Cerebellar nuclear complex (tissue), 1 donor: ENCODE results near the gene ST7.

Source experiments
- DNase-seq, 2 experiments: peaks; one replicate each; lab custom pipeline; 2025; lab: John Stamatoyannopoulos, UW

Gene ST7

DNA sequence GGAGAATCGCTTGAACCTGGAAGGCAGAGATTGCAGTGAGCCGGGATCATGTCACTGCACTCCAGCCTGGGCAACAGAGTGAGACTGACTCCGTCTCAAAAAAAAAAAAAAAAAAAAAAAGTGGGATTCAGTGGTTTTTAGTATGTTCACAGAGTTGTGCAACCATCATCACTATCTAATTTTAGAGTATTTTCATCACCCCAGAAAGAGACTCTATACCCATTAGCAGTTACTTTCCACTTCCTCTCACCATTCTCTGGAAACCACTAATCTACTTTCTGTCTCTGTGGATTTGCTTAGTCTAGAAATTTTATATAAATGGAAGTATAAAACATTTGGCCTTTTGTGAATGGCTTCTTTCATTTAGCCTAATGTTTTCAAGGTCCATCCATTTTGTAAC is 113.4 kb downstream of the ST7 start:
- no peak for DNase-seq

DNA sequence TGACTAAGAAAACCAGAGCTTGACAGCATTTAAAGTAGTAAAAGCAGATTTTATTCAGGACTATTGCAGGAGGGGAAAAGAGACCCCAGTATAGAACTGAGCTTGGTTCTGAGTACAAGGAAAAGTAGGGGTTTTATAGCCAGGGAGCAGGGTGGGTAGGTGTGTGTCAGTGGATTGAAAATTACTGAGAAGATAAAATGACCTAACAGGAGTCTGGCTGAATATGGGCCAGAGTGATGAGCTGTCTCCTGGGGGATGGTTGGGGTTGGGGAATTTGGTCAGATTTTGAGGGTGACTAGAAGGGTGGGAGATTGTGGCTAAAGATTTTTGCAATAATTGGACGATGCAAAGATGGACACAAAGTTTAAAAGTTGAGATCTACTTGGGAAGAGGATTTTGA is 114.0 kb downstream of the ST7 start:
- no peak for DNase-seq

DNA sequence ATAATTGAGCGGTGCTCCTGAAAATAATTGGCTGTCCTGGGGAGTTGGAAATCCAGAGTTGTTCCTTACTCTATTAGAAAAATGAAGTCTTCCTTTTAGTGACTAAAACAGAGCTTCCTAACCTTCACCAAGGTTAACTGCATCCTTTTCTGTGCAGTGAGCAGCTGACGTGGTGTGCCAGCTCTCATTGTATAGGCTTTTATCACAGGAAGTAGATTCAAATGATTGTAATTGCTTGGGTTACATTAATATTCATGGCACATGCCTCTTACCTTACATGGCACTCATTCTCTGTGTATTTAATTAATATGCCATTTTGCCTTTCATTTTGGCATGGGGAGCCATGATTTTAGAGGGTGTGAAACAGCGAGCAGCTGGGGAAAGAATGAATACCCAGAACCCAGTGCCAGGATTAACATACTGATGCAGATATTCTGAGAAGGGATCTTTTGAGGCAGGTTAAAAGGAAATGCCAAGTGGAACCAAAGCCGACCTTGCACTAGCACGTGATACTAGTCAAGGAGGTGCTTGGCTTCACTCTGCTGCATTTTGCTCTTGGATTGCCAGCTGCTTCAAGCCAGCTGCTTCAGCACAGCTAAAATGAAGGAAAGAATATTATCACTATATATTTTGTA is 115.3 kb downstream of the ST7 start:
- peak in 1 of 2 experiments; percentile 33 for DNase-seq

DNA sequence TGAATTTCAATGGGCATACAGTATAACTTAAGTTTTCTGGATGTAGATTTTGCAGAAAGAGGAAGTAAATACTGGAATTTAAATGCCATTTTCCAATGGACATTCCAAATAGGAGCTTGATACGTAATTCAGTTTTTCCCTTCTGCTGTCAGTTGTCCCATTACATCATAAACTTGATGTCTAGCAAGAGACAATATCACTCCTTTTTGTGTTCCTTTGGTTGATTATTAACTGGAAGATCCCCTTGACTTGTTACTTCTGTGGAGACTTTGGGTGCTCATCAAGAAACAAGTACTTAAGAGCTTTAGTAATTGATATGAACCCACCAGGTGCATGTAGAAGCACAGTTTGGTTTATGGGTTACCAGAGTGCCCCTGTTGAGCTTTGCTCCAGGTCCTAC is 116.1 kb downstream of the ST7 start:
- DNase-seq: no peak

DNA sequence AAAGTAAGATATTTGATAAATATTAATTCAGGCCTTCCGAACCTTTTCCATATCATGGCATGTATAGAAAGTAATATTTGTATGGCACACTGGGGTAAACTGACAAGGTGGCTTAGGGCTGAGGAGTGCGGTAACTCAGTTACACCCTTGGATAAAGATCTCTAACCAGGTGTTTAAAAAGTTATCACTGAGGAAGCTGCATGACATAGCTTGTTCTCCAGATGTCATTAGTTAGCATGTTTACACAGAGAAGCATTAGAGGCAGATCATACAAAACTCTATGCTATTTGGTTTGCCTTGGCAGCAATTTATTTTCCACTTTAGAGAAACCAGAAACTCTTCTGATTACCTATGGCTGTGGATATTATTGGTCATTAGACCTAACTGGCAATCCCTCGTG is 118.2 kb downstream of the ST7 start:
- DNase-seq: no peak

DNA sequence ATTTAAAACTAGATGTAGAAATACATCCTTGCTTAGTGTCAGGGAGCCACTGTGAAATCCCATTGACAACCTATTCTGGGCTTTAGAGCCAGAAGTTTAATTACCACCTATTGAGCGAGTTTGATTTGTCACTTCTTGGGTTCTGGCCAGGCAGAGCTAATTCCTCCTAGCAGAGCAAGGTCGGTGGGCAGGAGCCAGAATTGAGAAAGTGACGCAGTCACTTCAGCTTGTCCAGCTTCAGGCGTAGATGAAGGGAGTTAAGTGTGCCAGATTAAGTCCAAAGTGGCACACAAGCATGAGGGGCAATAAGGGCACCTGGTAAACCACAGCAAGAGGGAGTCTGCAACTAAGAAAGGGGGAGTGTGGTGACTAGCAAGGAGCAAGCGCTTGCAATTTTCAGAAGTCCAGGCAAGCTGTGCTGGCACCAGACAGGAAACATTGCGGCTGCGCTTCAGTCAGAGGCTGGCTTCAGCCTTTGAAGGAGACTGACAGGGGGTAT is 119.4 kb downstream of the ST7 start:
- DNase-seq: peak; percentile 62 to 91

DNA sequence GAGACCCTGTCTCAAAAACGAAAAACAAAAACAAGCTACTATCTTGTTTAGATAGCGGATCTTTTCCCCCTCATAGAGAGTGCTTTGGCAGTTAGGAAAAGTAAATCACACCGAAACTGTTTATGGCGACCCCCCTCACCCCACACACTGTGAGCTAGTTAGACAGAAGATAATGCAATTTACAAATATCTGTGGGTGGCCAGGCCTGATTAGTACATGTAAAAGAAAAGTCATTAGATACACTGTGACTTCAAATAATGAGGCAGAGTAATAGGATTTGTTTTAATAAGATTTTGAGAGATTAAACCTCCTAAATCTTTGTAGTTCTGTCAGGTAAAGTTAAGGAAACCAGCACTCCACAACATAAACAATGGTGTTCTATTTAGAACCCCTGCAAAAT is 121.1 kb downstream of the ST7 start:
- no peak for DNase-seq

DNA sequence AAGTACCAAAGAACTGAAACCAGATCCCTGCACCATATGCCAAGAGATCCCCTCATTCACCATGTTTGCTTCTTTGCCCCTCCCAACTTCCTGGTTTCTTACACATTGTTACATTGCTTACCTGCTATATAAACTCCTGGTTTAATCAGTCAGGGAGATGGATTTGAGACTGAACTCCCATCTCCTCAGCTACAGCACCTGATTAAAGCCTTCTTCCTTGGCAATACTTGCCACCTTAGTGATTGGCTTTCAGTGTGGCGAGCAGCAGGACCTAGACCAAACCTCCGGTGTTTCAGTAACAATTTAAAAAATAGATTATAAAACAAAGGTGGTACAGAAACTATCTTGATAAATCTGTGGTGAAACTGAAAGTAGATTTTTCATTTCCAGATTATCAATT is 122.6 kb downstream of the ST7 start:
- no peak for DNase-seq

DNA sequence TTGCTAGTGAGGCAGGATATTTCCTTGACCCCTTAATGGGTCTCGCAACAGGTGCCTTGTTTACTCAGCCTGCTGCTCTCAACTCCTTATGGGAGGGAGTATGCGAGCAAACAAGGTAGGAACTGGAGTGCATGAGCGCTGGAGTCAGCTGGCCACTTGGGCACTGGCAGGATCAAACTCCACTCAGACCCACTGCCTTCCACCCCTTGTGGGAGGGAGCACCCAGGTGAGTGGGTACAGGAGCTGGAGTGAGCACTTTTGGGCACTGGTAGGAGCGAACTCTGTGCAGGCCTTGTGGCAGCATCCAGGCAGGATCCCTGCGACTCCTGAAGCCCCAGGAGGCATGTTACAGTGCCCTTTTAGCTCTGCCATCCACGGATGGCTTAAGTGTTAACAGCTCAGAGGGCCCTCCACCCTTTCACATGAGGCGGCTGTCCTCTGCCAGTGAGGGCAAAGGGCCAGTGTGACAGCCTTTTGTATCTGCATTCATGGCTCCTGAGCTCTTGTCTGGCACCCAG is 123.2 kb downstream of the ST7 start:
- no peak for DNase-seq

DNA sequence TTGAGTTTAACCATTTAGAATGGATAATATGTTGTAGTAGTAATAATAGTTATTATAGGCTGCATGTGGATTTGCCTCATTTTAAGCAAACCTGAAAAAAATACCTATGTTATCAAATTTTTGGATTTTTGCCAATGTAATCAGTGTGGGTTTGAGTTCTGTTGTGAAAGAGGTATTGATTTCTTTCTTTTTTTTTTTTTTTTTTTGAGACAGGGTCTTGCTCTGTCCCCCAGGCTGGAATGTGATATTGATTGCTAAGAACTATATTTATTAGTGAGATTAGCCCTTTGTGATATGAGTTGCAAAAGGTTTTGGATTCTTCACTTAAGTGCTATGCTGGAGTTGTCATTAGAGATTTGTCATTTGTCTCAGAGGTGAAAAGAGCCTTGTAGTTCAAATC is 124.4 kb downstream of the ST7 start:
- DNase-seq: no peak

DNA sequence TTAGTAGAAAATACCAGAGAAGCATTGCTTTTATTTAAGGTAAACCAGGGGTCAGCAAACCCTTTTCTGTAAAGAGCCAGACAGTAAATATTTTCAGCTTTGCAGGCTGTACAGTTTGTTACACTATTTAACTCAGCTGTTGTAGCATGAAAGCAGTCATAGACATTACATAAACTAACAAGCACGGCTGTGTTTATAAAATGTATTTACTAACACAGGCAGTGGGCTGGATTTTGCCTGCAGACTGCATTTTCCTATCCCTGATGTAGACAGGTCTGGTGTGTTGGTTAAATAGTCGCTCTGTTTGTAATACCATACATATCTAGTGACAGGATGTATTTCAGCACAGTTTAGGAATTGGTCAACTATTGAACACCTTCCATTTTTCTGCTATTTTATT is 129.3 kb downstream of the ST7 start:
- no peak for DNase-seq

DNA sequence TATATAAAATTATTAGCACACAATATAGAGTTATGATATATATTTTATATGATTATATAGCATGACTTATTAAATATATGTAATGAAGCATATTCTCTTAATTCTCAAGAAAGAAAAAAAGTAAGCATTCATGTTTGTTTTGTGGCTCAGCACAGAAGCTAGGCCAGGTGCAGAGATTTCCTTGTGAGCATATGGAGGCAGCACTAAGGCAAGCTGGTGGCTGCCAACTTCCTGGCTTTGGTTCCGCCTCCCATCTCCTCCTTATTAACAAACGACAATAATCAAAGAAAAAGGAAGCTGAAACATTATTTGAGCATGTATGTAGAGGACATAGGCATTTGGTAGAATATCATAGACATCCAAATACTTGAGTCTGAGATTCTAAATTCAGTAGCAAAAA is 130.3 kb downstream of the ST7 start:
- peak in 1 of 2 experiments; percentile 45 for DNase-seq

DNA sequence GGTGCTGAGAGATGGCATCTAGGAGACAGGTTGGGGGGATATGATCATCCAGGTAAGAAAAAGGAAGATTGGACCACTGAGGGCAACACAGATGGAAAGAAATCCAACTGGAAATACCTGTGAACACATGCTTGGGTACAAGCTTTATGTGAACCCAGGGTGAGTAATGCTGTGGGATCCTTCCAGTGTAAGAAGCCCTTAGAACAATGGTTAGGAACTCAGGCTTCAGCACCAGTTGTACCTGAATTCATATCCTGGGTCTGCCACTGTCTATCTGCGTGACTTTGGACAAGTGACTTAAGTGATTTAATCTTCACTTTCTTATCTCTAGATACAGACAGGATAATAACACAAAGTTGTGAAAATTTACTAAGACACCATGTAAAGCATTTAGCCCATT is 131.0 kb downstream of the ST7 start:
- DNase-seq: no peak

DNA sequence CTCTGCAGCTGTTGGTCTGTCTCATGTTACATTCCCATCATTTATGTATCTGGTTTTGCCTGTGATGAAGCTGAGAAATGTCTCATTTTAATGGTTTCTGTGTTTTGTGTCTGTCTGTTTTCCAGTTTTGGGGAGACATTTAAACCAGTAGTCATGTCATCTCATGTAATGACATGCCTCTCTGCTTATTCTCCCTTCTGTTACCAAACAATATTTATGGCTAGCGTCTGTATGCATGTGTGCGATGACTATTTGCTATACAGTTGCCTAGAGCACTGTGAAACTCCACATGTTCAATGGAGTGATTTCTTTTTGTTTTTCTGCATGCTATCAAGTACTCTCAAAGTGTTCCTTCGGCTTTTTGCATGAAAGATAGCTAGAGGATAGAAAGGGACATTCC is 132.0 kb downstream of the ST7 start:
- DNase-seq: no peak

DNA sequence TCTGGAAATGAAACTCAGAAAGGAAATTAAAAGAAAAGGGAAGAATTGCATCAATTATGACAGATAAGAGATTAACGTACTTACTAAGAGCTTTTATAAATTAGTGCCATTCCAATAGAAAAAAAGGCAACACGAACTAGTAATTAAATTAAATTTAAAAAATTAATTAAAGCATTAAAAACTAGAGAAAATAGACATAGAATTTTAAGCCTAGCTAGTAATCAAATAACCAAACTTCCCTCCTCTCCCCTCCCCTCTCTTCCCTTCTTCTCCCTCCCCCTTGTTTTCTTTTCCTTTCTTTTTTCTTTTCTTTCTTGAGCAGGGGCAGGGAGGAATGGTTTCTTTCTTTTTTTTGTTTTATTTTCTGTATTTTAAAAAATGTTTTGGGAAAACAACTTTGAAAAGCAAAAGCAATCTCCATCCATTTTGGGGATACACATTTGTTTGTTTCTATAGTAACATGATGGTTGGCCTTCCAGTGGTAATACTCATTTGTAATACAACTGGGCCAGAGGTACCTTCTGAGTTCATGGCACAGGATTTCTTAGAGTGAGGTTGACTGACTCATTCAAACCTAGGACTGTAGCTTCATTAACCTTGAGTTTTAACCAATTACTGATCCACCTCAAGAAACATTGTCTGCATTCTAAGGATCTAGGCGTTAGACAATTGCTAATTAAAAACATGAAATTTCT is 132.6 kb downstream of the ST7 start:
- no peak for DNase-seq

DNA sequence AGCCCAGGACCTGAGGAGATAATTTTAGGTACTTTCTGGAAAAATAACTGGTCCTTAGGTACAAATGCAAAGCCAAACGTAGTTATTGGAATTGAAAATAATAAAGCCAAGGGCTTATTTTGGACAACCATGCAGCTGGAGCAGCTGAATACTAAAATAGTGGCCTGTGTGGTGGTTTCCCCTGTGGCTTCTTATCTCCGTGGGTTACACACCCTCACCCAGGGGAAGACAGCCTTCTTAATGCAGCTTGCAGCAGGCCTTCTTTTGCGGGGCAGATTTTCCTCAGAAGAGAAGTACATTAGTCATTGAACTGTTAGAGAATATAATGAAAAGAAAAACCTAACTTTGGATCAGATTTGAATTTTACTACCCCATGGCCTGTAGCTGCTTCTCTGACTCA is 133.5 kb downstream of the ST7 start:
- no peak for DNase-seq

DNA sequence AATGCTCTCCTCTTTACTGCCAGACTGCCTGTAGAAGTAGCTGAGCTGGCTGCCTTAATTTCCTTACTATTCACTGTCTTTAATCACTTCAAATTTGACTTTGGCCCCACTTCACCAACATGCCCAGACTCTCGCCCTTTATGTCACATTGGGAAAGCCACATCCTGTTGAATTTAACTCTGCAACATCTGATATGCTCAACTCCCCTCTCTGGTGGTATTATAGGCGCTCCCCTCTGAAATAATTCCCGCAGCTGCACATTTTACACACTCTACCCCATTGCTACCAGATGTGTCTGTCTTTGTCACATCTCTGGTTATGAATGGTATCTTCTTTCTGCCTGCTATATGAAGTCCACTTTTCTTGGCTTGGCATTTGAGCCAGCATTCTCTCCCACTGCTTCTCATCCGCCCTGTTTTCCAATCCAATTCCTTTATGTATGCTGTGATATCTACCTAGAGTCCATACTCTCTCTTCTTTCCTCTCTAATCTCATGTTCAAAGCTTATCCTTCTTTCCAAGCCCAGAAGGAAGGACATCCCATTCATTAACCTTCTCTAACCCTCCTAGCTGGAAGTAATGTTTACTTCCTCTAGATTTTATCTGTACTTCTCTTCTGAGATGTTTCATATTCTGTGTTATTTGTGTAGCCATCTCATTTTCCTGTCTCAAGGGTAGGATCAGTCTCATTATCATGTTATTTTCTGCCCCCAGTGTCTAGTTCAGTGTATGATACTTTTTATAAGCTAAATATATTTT is 134.5 kb downstream of the ST7 start:
- DNase-seq: no peak

DNA sequence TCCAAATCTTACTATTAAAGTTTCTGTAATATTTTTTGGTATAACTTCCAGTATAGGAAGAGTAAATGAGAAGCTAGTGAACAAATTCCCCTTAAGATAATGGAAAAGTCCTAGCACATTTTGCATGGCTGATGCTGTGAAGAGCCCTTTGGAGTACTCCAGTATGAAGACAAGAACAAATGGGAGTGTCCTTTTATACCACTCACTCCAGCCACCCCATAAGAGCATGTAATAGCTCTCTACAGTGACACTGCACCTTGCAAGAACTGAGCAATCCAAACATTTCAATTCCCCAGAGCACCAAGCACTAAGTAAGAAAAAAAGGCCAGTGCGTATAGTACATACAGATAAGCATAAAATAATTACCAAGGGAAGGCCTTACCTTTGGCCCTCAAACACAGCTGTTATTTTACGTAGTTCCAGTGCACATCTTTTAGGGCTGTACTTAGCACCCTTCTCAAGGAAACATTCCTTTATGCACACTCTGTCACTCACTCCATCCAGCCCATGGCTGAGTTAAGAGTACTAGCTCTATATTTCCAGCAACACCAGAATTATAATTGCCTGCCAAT is 135.4 kb downstream of the ST7 start:
- DNase-seq: no peak

DNA sequence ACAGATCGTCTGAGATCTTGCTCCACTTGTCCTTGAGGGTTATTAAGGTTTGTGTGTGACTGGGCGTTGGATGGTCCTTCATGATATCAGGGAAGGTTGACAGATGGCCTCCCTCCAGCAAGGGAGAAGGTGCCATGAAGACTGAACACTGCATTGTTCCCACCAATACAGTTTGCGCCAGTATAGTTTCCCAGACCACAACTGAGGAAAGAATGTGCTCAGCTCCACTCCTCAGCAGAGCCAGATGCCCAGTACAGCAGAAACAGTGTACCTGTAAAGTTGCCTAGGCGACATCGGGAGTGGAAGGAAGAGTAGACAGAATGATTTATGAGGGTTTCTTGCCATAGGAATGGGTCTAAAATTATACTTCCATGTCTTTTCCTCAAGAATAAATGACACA is 137.5 kb downstream of the ST7 start:
- no peak for DNase-seq

DNA sequence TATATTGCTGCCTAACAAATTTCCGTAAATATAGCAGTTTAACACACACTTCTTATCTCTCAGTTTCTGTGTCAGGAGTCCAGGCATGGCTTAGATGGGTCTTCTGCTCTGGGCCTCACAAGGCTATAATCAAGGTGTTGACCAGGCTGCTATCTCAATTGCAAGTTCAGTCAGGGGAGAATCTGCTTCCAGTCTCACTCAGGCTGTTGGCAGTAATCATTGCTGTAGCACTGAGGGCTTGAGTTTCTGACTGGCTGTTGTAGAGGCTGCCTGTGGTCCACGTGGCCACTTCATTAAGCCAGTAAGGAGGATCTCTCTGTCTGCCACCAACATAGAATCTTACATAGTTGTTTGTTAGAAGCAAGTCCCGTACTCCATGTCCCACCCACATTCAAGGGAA is 138.4 kb downstream of the ST7 start:
- no peak for DNase-seq

DNA sequence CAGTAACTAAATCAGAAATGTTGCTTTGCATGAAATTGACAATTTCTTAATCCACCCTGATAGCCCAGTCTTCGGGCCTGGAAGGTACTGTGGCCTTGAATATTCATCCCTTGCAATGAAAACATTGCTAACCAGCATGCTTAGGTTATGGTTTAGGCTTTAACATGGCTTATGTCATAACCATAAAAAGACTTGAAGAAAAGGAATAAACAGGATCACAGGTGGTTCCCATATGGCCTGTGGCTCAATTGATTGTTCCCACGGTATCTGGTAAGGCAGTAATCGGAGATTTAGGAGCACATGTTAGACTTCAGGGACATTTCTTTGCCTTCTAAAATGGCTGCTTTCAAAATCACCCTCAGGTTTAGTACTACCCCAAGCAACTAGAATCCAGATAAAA is 139.5 kb downstream of the ST7 start:
- DNase-seq: no peak

DNA sequence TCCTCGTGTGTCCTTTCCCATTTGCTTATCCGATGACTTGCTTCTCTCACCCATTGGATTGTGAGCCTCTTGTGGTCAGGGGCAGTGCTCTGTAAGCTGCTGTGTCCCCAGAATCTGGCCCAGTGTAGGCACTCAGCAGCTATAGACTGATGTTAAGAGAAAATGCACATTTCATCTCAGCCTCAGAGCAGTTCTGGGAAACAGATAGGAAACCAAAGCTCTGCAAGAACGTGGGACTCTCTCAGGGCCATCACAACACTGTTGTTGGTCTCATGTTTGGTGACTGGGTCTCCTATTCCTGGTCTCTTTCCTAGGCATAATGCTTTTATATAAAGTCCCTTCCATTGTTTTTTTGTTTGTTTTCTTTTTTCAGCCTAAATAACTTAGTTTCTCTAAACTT is 141.2 kb downstream of the ST7 start:
- DNase-seq: no peak

DNA sequence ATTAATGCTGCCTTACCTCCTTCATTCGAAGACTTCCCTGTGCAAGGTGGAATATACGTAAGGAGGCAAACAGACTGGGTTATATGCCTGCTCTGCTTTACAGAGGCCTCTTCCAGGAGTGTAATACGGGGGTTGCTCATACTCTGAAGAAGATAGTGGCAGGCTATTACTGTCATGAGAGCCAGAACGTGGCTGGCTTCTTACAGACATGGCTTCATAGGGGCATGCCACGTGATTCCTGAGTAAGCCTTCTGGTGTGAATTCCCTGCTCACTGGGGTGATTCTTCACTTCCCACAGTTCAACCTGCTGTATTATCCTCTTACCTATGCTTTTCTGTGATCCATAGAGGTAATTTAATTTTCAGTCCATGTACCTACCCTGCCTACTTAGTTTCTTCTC is 141.8 kb downstream of the ST7 start:
- DNase-seq: no peak
